Astrocyte of the cerebellum (primary cell): ENCODE results near the gene DNAI4.
"Not testable (repeated sequence)": the region's sequence is repeated elsewhere in the genome, so short reads cannot be mapped to it uniquely, and the experiment has no call there.

Experiments
- DNase-seq: peaks from one replicate; pipeline ENCODE4 v3.0.0-alpha.2; 2011; ENCODE audit warnings: low read depth
- H3K4me3 ChIP-seq: 2 replicates; pipeline ENCODE4 v1.5.1; 2011; ENCODE audit warnings: mild to moderate bottlenecking, low read depth, low read length, moderate library complexity
- in situ Hi-C: cut with HindIII; loops from 2 replicates; pipeline ENCODE4 v1.10.0; 2017; ENCODE audit warnings: low sequenced_read_pairs
- TF ChIP-seq, protein P1 (sequence below): IDR thresholded peaks from 2 replicates; pipeline ENCODE4 v1.5.1; 2012; ENCODE audit warnings: low read length, low read depth, moderate library complexity, mild to moderate bottlenecking; ENCODE audit errors: missing control alignments

Gene DNAI4, protein sequence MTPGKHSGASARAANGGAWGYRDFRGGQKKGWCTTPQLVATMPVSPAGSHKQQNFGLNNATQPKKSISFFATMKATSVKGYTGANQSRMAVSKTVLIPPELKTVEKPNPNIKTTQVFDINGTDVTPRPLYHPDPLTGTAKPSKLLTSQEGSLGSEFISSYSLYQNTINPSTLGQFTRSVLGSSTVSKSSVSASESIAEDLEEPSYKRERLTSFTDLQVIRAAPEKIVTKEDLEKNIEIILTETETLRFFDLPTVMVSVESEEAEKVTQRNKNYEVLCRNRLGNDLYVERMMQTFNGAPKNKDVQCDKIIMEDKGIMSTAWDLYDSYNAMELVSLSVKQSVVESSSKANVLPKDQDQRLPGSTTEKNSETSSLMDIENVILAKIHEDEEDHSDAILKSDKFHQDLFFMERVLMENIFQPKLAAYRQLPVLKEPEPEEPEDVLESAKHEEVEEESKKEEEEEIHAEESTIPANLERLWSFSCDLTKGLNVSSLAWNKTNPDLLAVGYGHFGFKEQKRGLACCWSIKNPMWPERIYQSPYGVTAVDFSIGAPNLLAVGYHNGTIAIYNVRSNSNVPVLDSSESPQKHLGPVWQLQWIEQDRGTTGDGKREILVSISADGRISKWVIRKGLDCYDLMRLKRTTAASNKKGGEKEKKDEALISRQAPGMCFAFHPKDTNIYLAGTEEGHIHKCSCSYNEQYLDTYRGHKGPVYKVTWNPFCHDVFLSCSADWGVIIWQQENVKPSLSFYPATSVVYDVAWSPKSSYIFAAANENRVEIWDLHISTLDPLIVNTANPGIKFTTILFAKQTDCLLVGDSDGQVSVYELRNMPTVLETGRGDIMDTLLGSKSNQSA

DNA sequence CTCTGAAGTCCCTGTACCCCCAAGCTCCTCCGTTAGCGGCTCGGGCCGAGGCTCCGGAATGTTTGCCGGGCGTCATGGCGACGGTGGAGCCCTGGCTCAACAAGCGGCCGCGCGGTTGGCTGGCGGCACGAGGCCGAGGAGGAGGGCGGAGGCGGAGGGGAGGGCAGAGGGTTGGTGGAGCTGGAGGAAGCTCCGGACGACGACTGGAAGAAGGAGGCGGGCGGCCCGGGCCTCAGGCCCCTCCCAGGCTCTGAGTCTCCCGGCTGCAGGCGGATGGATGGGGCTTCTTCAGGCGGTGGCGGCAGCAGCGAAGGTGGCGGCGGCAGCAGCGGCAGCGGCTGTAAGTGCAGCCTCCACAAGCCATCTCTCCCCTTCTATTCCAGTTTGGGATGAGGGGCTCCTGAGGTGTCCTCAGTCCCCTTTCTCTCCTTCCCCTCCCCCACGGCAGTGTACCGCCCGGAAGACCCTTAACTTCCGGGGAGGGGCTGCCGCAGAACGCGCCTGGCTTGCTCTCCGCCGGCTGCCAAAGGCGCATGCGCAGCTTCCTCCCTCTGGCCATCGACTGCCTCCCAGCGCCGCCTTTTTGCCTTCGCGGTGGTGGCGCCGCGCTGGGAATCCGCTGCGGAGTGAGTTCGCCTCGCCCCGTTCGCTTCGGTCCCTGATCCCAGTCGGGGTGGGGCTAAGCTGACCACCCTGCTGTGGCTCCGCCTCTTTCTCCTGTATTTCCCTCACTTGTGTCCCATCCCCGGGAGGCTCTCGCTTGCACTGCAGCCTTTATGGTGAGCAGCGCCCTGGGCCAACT is at the start of gene DNAI4, which contains the start of gene MIER1:
DNAI4 (minus strand) TSS at position 101 of the 802 bp plus-strand sequence; CDS start at position 76, 25 bp downstream.
MIER1 (plus strand) TSS at position 235 of the 802 bp plus-strand sequence; CDS start at position 274, 39 bp downstream.
- TF ChIP-seq, protein P1, sequence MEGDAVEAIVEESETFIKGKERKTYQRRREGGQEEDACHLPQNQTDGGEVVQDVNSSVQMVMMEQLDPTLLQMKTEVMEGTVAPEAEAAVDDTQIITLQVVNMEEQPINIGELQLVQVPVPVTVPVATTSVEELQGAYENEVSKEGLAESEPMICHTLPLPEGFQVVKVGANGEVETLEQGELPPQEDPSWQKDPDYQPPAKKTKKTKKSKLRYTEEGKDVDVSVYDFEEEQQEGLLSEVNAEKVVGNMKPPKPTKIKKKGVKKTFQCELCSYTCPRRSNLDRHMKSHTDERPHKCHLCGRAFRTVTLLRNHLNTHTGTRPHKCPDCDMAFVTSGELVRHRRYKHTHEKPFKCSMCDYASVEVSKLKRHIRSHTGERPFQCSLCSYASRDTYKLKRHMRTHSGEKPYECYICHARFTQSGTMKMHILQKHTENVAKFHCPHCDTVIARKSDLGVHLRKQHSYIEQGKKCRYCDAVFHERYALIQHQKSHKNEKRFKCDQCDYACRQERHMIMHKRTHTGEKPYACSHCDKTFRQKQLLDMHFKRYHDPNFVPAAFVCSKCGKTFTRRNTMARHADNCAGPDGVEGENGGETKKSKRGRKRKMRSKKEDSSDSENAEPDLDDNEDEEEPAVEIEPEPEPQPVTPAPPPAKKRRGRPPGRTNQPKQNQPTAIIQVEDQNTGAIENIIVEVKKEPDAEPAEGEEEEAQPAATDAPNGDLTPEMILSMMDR = peak; percentile 25
- in situ Hi-C loops = no loop called here
- peak; percentile 96 for DNase-seq
- H3K4me3 ChIP-seq = peak within 1 kb of the TSS; percentile 90

DNA sequence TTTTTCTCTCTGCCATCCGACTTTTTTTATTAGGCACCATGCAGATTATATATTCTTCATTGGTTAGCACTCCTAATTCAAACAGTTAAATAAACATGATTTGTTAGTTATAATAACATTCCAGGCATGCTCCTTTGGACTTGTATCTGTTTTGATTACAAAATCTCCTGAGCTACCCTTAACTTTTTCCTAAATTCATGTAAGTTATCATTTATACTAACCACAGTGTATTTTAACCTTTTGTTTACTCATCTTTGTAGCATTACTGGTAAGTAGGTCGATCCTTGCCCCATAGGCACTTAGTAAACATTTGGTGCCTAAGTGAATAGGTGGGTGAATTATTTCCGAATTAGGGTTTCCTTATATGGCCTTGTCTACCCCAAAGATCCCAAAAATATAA is 43.9 kb upstream of the DNAI4 start:
- in situ Hi-C loops = no loop called here
- TF ChIP-seq, protein P1 = no peak
- no peak for DNase-seq
- H3K4me3 ChIP-seq = no peak overlapping the region

DNA sequence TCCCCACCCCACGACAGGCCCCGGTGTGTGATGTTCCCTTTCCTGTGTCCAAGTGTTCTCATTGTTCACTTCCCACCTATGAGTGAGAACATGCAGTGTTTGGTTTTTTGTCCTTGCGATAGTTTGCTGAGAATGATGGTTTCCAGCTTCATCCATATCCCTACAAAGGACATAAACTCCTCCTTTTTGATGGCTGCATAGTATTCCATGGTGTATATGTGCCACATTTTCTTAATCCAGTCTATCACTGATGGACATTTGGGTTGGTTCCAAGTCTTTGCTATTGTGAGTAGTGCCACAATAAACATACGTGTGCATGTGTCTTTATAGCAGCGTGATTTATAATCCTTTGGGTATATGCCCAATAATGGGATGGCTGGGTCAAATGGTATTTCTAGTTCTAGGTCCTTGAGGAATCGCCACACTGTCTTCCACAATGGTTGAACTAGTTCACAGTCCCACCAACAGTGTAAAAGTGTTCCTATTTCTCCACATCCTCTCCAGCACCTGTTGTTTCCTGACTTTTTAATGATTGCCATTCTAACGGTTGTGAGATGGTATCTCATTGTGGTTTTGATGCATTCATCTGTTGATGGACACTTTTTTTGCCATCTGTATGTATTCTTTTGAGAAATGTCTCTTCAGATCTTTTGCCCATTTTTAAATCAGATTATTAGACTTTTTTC is 41.7 kb upstream of the DNAI4 start:
- in situ Hi-C loops, DNase-seq, H3K4me3 ChIP-seq: not testable (repeated sequence)

DNA sequence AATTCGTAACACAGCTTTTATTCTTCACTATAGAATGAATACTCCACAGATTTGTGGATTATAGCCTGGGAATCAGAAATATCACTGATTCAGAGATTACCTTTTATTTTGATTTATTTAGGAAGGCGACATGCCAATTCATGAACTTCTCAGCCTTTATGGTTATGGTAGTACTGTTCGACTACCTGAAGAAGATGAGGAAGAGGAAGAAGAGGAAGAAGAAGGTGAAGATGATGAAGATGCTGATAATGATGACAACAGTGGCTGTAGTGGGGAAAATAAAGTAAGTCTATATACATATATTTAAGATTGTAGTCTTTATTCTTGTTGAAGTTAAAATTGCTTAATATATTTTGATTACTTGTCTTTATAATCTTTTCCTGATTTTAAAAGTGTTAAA is 33.3 kb upstream of the DNAI4 start:
- in situ Hi-C loops = no loop called here
- DNase-seq = no peak
- H3K4me3 ChIP-seq = no peak overlapping the region
- TF ChIP-seq, protein P1 = no peak

DNA sequence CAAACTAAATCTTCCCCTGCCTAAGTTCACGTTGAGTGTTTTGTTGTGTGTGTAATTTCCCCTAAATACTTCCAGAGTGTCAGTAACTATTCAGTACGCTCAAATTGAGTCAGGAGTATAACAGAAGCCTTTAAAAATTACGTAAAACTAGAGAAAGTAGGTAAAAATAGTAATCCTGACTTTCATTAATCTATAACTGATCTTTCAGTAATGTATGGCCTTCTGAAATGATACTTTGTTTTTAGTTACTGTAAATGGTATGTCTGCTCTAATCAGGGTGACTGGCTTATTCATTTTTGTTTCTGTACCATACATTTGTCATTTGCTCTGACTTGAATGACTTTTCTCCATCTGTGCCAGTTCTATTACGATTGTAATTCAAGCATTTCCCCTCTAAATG is 29.6 kb upstream of the DNAI4 start:
- in situ Hi-C loops = no loop called here
- H3K4me3 ChIP-seq = no peak overlapping the region
- DNase-seq = no peak
- TF ChIP-seq, protein P1 = no peak

DNA sequence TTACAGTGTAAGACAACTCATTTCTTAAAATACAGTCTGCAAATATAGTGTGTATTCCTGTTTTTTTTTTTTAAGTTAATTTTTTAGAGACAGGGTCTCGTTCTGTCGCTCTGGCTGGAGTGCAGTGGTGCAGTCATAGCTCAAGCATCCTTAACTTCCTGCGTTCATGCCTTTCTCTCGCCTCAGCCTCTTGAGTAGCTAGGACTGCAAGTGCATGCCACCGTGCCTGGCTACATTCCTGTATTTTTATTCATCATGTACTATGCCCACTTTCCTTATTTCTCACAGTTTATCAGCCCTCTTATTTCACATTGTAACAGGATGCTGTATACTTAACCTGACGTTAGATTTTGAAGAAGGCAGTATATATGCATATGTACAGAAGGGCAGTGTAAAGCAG is 26.9 kb upstream of the DNAI4 start:
- no peak overlapping the region for H3K4me3 ChIP-seq
- no peak for DNase-seq
- in situ Hi-C loops = no loop called here
- TF ChIP-seq, protein P1 = no peak
